Measurements from ENCODE around the gene GRM8.

Gene GRM8

DNA sequence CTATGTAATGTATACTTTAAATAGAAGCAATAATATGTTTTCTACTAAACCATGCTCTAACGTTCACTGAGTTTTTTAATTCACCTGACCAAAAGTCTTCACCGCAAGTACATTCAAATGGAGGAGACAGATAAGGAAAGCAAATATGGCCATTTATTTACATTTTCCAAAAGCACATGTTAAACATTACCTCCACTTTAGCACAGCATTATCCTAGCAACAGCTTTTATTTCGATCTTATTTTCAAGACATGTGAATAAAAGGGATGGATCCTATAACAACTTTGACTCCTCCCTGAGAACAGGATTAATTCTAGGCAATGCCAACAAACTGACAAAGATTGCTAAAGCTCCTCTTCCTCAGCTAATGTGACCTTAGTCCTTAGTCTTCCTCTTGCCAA is 11.5 kb upstream of the GRM8 start:
- in situ Hi-C loops (cut with MboI; ENCODE audit: low sequenced_read_pairs, unreplicated experiment), result no loop called here
- TF ChIP-seq, protein P1, sequence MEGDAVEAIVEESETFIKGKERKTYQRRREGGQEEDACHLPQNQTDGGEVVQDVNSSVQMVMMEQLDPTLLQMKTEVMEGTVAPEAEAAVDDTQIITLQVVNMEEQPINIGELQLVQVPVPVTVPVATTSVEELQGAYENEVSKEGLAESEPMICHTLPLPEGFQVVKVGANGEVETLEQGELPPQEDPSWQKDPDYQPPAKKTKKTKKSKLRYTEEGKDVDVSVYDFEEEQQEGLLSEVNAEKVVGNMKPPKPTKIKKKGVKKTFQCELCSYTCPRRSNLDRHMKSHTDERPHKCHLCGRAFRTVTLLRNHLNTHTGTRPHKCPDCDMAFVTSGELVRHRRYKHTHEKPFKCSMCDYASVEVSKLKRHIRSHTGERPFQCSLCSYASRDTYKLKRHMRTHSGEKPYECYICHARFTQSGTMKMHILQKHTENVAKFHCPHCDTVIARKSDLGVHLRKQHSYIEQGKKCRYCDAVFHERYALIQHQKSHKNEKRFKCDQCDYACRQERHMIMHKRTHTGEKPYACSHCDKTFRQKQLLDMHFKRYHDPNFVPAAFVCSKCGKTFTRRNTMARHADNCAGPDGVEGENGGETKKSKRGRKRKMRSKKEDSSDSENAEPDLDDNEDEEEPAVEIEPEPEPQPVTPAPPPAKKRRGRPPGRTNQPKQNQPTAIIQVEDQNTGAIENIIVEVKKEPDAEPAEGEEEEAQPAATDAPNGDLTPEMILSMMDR (IDR thresholded peaks at IDR 0.05; ENCODE audit: borderline replicate concordance, control extremely low read depth, extremely low read depth, insufficient read depth, missing control alignments), result no peak
- DNase-seq (ENCODE audit: low spot score), result no peak

DNA sequence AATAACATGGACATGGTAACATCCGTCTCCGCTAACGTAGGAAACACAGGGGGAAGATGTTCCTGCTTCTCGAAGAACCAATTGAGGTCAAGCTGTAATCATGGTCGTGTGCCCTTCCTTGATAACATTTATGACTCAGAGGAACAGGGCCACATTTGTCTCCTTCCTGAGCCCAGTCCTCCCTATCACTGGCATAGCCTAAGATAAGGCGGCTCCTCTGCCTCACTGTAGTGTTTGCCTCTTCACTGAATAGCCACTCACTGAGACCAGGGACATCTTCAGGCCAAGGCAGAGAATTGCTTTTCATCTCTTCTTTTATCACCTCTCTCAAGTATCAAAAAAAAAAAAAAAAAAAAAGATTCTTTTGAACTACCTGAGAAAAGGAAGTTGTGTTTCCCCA is 5.4 kb upstream of the GRM8 start:
- TF ChIP-seq, protein P1 (IDR thresholded peaks at IDR 0.05; ENCODE audit: borderline replicate concordance, control extremely low read depth, extremely low read depth, insufficient read depth, missing control alignments), result no peak
- DNase-seq (ENCODE audit: low spot score), result no peak
- in situ Hi-C loops (cut with MboI; ENCODE audit: low sequenced_read_pairs, unreplicated experiment), result no loop called here

DNA sequence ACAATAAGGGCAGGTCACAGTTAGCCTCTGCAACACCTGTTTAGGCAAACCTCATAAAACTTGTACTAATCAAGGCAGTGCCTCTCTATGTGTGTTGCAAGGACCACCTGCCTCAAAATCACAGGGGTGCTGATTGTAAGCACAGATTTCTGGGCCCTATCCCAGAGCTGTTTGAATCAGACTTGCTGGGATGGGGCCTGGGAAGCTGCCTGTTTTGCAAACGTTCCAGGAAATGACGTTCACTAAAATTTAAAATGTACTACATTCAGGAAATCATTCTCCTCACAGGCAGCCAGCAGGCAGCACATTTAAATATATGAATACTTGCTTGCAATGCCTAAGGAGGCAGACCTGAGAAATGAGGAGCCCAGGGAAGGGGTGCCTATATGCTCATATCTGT is 4.3 kb upstream of the GRM8 start:
- TF ChIP-seq, protein P1 (IDR thresholded peaks at IDR 0.05; ENCODE audit: borderline replicate concordance, control extremely low read depth, extremely low read depth, insufficient read depth, missing control alignments), result no peak
- no peak for DNase-seq (ENCODE audit: low spot score)
- in situ Hi-C loops (cut with MboI; ENCODE audit: low sequenced_read_pairs, unreplicated experiment), result no loop called here

DNA sequence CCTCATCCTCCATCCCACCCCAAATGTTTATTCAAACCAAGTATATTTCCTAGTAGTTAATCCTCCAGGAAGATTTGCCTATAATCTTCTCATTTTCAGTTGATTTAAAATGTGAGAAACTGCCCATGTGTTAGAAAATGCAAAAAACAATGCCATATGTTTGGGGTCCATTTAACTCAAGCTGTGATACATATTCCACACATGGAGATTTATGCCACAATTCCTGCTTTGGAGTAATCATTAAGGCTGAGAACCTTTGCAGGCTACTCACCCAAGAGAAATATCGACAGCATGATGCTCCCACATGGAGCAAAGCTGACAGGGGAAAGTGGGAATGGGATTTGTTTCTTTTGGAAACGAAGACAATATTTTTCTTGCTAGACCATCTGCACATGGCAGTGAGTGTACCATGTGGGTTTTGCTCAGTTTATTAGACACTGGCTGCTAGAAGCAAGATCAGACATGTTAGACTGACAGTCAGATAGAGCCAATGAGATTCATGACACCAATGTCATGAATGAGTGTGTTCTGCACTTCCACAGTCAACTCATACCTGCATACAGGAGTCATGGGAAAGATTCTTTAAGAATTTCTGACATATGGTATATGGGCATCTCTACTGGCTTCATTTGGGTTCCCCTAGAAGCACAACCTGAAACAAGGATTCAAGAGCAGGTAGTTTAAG is 3.4 kb upstream of the GRM8 start:
- TF ChIP-seq, protein P1 (IDR thresholded peaks at IDR 0.05; ENCODE audit: borderline replicate concordance, control extremely low read depth, extremely low read depth, insufficient read depth, missing control alignments), result no peak
- in situ Hi-C loops (cut with MboI; ENCODE audit: low sequenced_read_pairs, unreplicated experiment), result no loop called here
- DNase-seq (ENCODE audit: low spot score), result no peak

DNA sequence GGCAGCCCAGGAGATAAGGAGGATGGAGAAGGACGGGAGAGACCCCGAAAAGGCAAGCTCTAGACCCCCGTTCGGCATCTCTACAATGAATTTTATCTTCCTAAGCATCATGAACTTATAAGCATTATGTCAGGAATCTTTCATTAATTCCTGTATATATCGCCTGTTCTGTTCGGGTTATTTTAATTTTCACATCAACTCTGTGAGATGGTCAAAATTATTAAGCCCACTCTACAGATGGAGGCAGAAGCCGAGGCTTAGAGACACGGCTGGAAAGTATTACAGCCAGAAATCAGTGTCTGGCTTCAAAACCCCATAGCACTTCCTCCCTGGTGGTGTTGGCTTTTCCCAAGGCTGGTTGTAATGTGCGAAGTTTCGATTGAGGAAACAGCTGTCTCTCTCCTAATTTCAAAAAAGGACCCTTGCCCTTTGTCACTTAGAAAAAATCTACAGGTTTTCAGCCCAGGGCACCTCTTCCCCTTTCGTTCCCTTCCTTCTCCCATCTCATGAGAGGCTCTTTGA is 1.5 kb upstream of the GRM8 start:
- in situ Hi-C loops (cut with MboI; ENCODE audit: low sequenced_read_pairs, unreplicated experiment), result no loop called here
- DNase-seq (ENCODE audit: low spot score), result no peak

DNA sequence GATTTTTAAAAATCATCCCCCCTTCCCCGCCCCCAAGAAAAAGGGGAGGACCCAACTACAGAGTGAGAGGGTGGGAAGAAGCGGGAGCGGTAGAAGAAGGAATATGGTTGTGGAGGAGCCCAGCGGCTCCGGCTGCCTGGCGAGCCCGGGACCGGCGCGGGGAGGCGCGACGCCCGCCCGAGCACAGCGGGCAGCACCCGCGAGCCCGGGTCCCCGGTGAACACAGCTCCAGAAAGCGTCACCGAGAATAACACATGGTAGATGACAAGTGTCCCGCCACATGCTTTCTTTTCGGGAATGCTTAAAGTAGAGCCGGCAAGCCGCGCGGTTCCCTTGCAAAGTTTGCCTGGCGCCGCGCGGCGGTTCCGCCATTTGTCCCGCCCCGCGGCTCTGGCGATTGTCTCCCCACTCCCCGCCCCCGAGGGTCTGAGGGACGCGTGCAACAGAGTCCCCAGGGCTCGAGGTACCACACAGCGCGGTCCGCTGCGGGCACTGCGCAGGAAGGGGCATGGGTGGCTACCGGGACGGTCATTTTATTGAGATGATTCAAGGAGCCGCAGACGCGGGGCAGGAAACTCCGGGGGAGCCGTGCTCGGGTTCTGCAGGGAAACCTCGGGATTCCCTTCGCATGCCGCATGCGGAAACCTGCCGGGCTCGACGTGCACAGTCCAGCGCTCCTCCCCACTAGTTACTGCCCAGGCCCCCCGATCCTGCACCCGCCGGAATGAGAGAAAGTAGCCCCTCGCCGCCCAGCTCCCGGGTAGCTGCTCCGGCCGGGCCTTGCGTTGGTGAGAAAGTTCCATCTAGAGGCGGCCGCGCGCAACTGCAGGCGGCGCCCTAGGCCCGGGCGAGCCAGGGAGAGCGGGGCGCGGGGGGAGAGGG is 781 bp upstream of the GRM8 start:
- peak; percentile 82 for DNase-seq (ENCODE audit: low spot score)
- in situ Hi-C loops (cut with MboI; ENCODE audit: low sequenced_read_pairs, unreplicated experiment), result no loop called here
- TF ChIP-seq, protein P1 (IDR thresholded peaks at IDR 0.05; ENCODE audit: borderline replicate concordance, control extremely low read depth, extremely low read depth, insufficient read depth, missing control alignments), result peak; percentile 92

More for the DNA sequence above, 1.5 kb upstream of the GRM8 start:
- TF ChIP-seq, protein P1 (IDR thresholded peaks at IDR 0.05; ENCODE audit: borderline replicate concordance, control extremely low read depth, extremely low read depth, insufficient read depth, missing control alignments), result no peak

Data from GM13976 (cell line).